Suprapubic skin (tissue), 4 donors: ENCODE data around the gene ZNF560. TPM values are rescaled to one million over a fixed set of nuclear protein-coding genes. Genes with fewer than 3 reads are reported as not detected.

Experiments used
- DNase-seq, 2 donors: peaks; one replicate each; pipeline ENCODE4 v3.0.0-alpha.2; 2019; ENCODE audit warnings: low spot score in 2 of 2
- H3K27ac ChIP-seq: fragments of 200-600 bp; sonication (generic); one replicate; pipeline ENCODE4 v1.5.1; 2019
- H3K27me3 ChIP-seq: fragments of 200-600 bp; sonication (generic); one replicate; pipeline ENCODE4 v1.5.1; 2019
- H3K36me3 ChIP-seq: fragments of 200-600 bp; sonication (generic); one replicate; pipeline ENCODE4 v1.5.1; 2019
- H3K4me1 ChIP-seq: fragments of 200-600 bp; sonication (generic); one replicate; pipeline ENCODE4 v1.5.1; 2019
- H3K4me3 ChIP-seq: fragments of 200-600 bp; sonication (generic); one replicate; pipeline ENCODE4 v1.5.1; 2019; ENCODE audit warnings: mild to moderate bottlenecking
- H3K9me3 ChIP-seq: fragments of 200-600 bp; sonication (generic); one replicate; pipeline ENCODE4 v1.5.1; 2019
- CTCF ChIP-seq, 2 donors: fragments of 200-600 bp in 1 of 2; fragments of 450-650 bp in 1 of 2; sonication (generic) in 1 of 2; IDR thresholded peaks; one replicate each; pipeline ENCODE4 v1.5.1; 2016 to 2019; ENCODE audit warnings: antibody characterized with exemption in 2 of 2, mild to moderate bottlenecking in 1 of 2, moderate library complexity in 1 of 2
- EP300 ChIP-seq: sonication (generic); formaldehyde crosslinking; IDR thresholded peaks from one replicate; pipeline ENCODE4 v1.6.1; 2017; ENCODE audit warnings: antibody characterized with exemption
- POLR2A ChIP-seq, 2 donors: fragments of 450-650 bp; IDR thresholded peaks; one replicate each; pipeline ENCODE4 v1.6.1; 2017; ENCODE audit warnings: antibody characterized with exemption in 2 of 2, mild to moderate bottlenecking in 2 of 2, moderate library complexity in 2 of 2
- POLR2AphosphoS5 ChIP-seq, 3 donors: sonication (generic); formaldehyde crosslinking; IDR thresholded peaks; one replicate each; pipeline ENCODE4 v1.6.1; 2017; ENCODE audit warnings: antibody characterized with exemption in 3 of 3
- WGBS: methylation state at CpG from one replicate; pipeline ENCODE4 v1.1.5; 2018; 5-methylcytosine and 5-hydroxymethylcytosine counted together
- total RNA-seq, 4 donors: library from RNA; depleted of rRNA; stranded (reverse); fragments of >200 nt; gene quantifications; one replicate each; pipeline ENCODE4 v1.1.0, GENCODE V29; 2016

ZNF560 gene
- total RNA-seq, 4 donors from 2014 or later: 0.38 TPM; not detected in 3

GRCh38 chr19:9535934-9536333 is 37.5 kb upstream of the ZNF560 start:
- Histone ChIP-seq H3K27me3 (no peaks in the 10 kb centered on the region), H3K4me3 (no peak overlapping the region), H3K36me3 (peaks cover 60% of the 10 kb centered on the region), H3K27ac (no peak overlapping the region), H3K4me1 (peaks cover 6% of the 10 kb centered on the region), H3K9me3 (peaks cover 18% of the 10 kb centered on the region)
- 94% methylated on average over 4 of the region's 4 CpGs for WGBS
- TF ChIP-seq POLR2AphosphoS5 (IDR thresholded peaks at IDR 0.05) (no peak), EP300 (no peak), CTCF (IDR thresholded peaks at IDR 0.05) (no peak), POLR2A (IDR thresholded peaks at IDR 0.05) (no peak)
- DNase-seq: no peak

GRCh38 chr19:9531933-9532332 is 33.5 kb upstream of the ZNF560 start:
- H3K27me3 ChIP-seq: no peaks in the 10 kb centered on the region
- peaks cover 51% of the 10 kb centered on the region for H3K9me3 ChIP-seq
- DNase-seq: no peak
- no peak overlapping the region for H3K4me3 ChIP-seq
- H3K27ac ChIP-seq: no peak overlapping the region
- H3K36me3 ChIP-seq: peaks cover 100% of the 10 kb centered on the region
- H3K4me1 ChIP-seq: no peaks in the 10 kb centered on the region
- TF ChIP-seq POLR2A (IDR thresholded peaks at IDR 0.05) (no peak), CTCF (IDR thresholded peaks at IDR 0.05) (no peak), POLR2AphosphoS5 (IDR thresholded peaks at IDR 0.05) (no peak), EP300 (no peak)
- WGBS: 86% methylated on average over 4 of the region's 4 CpGs

- Histone ChIP-seq H3K9me3 (peaks cover 69% of the 10 kb centered on the region), H3K36me3 (peaks cover 75% of the 10 kb centered on the region), H3K27ac (no peak overlapping the region), H3K4me1 (no peaks in the 10 kb centered on the region), H3K4me3 (no peak overlapping the region), H3K27me3 (no peaks in the 10 kb centered on the region)
- no peak for TF ChIP-seq POLR2AphosphoS5 (IDR thresholded peaks at IDR 0.05)
- no peak for TF ChIP-seq CTCF (IDR thresholded peaks at IDR 0.05)
- 96% methylated on average over 5 of the region's 5 CpGs for WGBS
- DNase-seq: no peak
Observed at GRCh38 chr19:9528757-9529336, 30.4 kb upstream of the ZNF560 start.

- no peak overlapping the region for H3K4me3 ChIP-seq
- WGBS: 97% methylated on average over 1 of the region's 1 CpG
Observed at GRCh38 chr19:9523885-9524474, 25.6 kb upstream of the ZNF560 start.

More at GRCh38 chr19:9523885-9524474, 25.6 kb upstream of the ZNF560 start:
- TF ChIP-seq POLR2AphosphoS5 (IDR thresholded peaks at IDR 0.05) (no peak), EP300 (no peak), CTCF (IDR thresholded peaks at IDR 0.05) (no peak)
- no peaks in the 10 kb centered on the region for H3K4me1 ChIP-seq
- H3K27ac ChIP-seq: no peak overlapping the region
- H3K36me3 ChIP-seq: peaks cover 31% of the 10 kb centered on the region
- peaks cover 83% of the 10 kb centered on the region for H3K9me3 ChIP-seq
- DNase-seq: no peak
- H3K27me3 ChIP-seq: no peaks in the 10 kb centered on the region
